HepG2 (cell line): Measurements from ENCODE around the gene ST6GALNAC6. TPM values are rescaled to one million over a fixed set of nuclear protein-coding genes. Genes with fewer than 3 reads are reported as not detected.

Experiments used
- ADNP ChIP-seq: sonication (generic); formaldehyde crosslinking; IDR thresholded peaks from 2 replicates; pipeline ENCODE4 v1.4.0; 2020; ENCODE audit warnings: missing genetic modification reagents
- AGO1 ChIP-seq: fragments of 200-400 bp; formaldehyde crosslinking; IDR thresholded peaks from 2 replicates; pipeline ENCODE4 v1.6.1; 2017; ENCODE audit warnings: mild to moderate bottlenecking, low read depth, low read length, moderate library complexity; ENCODE audit not compliant: poor library complexity, severe bottlenecking
- AKAP8 ChIP-seq: sonication (generic); formaldehyde crosslinking; IDR thresholded peaks from 2 replicates; pipeline ENCODE4 v1.5.1; 2020; ENCODE audit warnings: mild to moderate bottlenecking, missing genetic modification reagents
- CAMTA2 ChIP-seq: sonication (generic); formaldehyde crosslinking; IDR thresholded peaks from 2 replicates; pipeline ENCODE4 v1.4.0; 2020; ENCODE audit warnings: mild to moderate bottlenecking, missing genetic modification reagents, borderline replicate concordance
- EED ChIP-seq: sonication (generic); formaldehyde crosslinking; IDR thresholded peaks from 2 replicates; pipeline ENCODE4 v1.5.0; 2020; ENCODE audit warnings: mild to moderate bottlenecking, missing genetic modification reagents
- HIVEP1 ChIP-seq: sonication (generic); formaldehyde crosslinking; IDR thresholded peaks from 2 replicates; pipeline ENCODE4 v1.4.0; 2020; ENCODE audit warnings: mild to moderate bottlenecking, missing genetic modification reagents
- HOXA5 ChIP-seq: sonication (generic); formaldehyde crosslinking; IDR thresholded peaks from 2 replicates; pipeline ENCODE4 v1.4.0; 2020; ENCODE audit warnings: missing genetic modification reagents
- IRF1 ChIP-seq: sonication (generic); formaldehyde crosslinking; IDR thresholded peaks from 2 replicates; pipeline ENCODE4 v1.4.0; 2020; ENCODE audit warnings: low read depth, mild to moderate bottlenecking, missing genetic modification reagents
- KDM2A ChIP-seq: sonication (generic); formaldehyde crosslinking; IDR thresholded peaks from 2 replicates; pipeline ENCODE4 v1.4.0; 2020; ENCODE audit warnings: low read depth, missing genetic modification reagents, borderline replicate concordance
- KDM5B ChIP-seq: sonication (generic); formaldehyde crosslinking; IDR thresholded peaks from 2 replicates; pipeline ENCODE4 v1.4.0; 2020; ENCODE audit warnings: missing genetic modification reagents, mild to moderate bottlenecking, borderline replicate concordance
- PAF1 ChIP-seq: IDR thresholded peaks from 2 replicates; pipeline ENCODE4 v1.6.1; 2016; ENCODE audit warnings: missing genetic modification reagents, missing compliant biosample characterization
- SATB2 ChIP-seq: sonication (generic); formaldehyde crosslinking; IDR thresholded peaks from 2 replicates; pipeline ENCODE4 v1.5.0; 2020; ENCODE audit warnings: missing genetic modification reagents
- SOX13 ChIP-seq, 3 experiments: fragments of 450-650 bp in 1 of 3; sonication (generic) in 1 of 3; formaldehyde crosslinking in 1 of 3; IDR thresholded peaks in 2 of 3; conservative IDR thresholded peaks in 1 of 3; 2 replicates each; pipeline versions ENCODE4 v1.5.0 to v1.6.1; 2016 to 2020; ENCODE audit warnings: antibody characterized with exemption in 1 of 3, mild to moderate bottlenecking in 1 of 3, missing compliant biosample characterization in 1 of 3, missing genetic modification reagents in 1 of 3, moderate library complexity in 1 of 3
- SYNCRIP ChIP-seq: fragments of 200-400 bp; formaldehyde crosslinking; IDR thresholded peaks from 2 replicates; pipeline ENCODE4 v1.6.1; 2018; ENCODE audit warnings: mild to moderate bottlenecking, low read depth, low read length; ENCODE audit not compliant: insufficient read depth
- TEF ChIP-seq: sonication (generic); formaldehyde crosslinking; IDR thresholded peaks from 2 replicates; pipeline ENCODE4 v1.5.0; 2020; ENCODE audit warnings: missing genetic modification reagents
- THAP11 ChIP-seq: IDR thresholded peaks from 2 replicates; pipeline ENCODE4 v1.6.1; 2016; ENCODE audit warnings: missing biosample characterization, missing genetic modification reagents
- ZFP90 ChIP-seq: sonication (generic); formaldehyde crosslinking; IDR thresholded peaks from 2 replicates; pipeline ENCODE4 v1.8.0; 2022; ENCODE audit warnings: missing genetic modification reagents, mild to moderate bottlenecking, inconsistent platforms, borderline replicate concordance
- ZNF446 ChIP-seq: sonication (generic); formaldehyde crosslinking; IDR thresholded peaks from 2 replicates; pipeline ENCODE4 v1.5.0; 2020; ENCODE audit warnings: mild to moderate bottlenecking, missing genetic modification reagents
- ZNF501 ChIP-seq: sonication (generic); formaldehyde crosslinking; IDR thresholded peaks from 2 replicates; pipeline ENCODE4 v1.5.1; 2020; ENCODE audit warnings: mild to moderate bottlenecking, moderate library complexity, missing genetic modification reagents
- ZNF563 ChIP-seq: sonication (generic); formaldehyde crosslinking; IDR thresholded peaks from 2 replicates; pipeline ENCODE4 v1.8.0; 2022; ENCODE audit warnings: mild to moderate bottlenecking, moderate library complexity, missing genetic modification reagents
- ZNF646 ChIP-seq: sonication (generic); formaldehyde crosslinking; IDR thresholded peaks from 2 replicates; pipeline ENCODE4 v1.9.0; 2021; ENCODE audit warnings: mild to moderate bottlenecking, missing genetic modification reagents
- polyA plus RNA-seq, 8 experiments: library from polyadenylated mRNA; depleted of rRNA in 3 of 8; stranded (reverse) in 7 of 8; unstranded in 1 of 8; fragments of >200 nt; fragmentation: Illumina TruSeq in 4 of 8; extraction: Trizol in 4 of 8; gene quantifications; 2 replicates each; pipeline versions ENCODE4 v1.2.1 to v1.2.3, GENCODE V29; 2011 to 2016; ENCODE audit warnings: low read depth in 4 of 8, missing spikeins in 1 of 8, mixed read lengths in 1 of 8; ENCODE audit not compliant: insufficient read depth in 1 of 8
- total RNA-seq, 5 experiments: library from RNA; depleted of rRNA; stranded (reverse); fragments of >200 nt; fragmentation: Illumina TruSeq; extraction: Trizol; gene quantifications; 2 replicates each; pipeline ENCODE4 v1.2.3, GENCODE V29; 2016; ENCODE audit warnings: low read depth in 1 of 5

The ST6GALNAC6 gene
- total and polyA plus RNA-seq, 2 of the 13 experiments (the other 11 are each of a cell fraction or from before 2014, with no cell fraction given) = 18.5 to 65.4 TPM

- TF ChIP-seq AGO1 (peak; percentile 99), TEF (CRISPR knock-in tag) (no peak), ZNF446 (CRISPR knock-in tag) (peak; percentile 61; the same call in 1 of the 2 replicates), SOX13 (IDR thresholded peaks at IDR 0.05) (no peak), SOX13 (CRISPR knock-in tag; conservative IDR thresholded peaks at IDR 0.05 in 1 of 2, IDR thresholded peaks at IDR 0.05 in 1 of 2) (0 out of 4 replicates have a peak, but pooled peaks of 1 of the 2 experiments have one; percentile 11), KDM2A (CRISPR knock-in tag) (peak; percentile 86; the same call in 1 of the 2 replicates), HIVEP1 (no peak), AKAP8 (CRISPR knock-in tag) (peak; percentile 60; the same call in 1 of the 2 replicates), HOXA5 (CRISPR knock-in tag) (no peak), ADNP (CRISPR knock-in tag) (no peak), PAF1 (CRISPR knock-in tag) (no peak), ZNF563 (CRISPR knock-in tag) (peak; percentile 86), CAMTA2 (CRISPR knock-in tag) (no peak), ZNF501 (0 out of 2 replicates have a peak, but pooled peaks have one; percentile 10), KDM5B (CRISPR knock-in tag) (peak; percentile 74), IRF1 (no peak), SYNCRIP (no peak), SATB2 (0 out of 2 replicates have a peak, but pooled peaks have one; percentile 37), EED (CRISPR knock-in tag) (no peak), THAP11 (CRISPR knock-in tag) (peak; percentile 33; the same call in 1 of the 2 replicates), ZNF646 (CRISPR knock-in tag) (0 out of 2 replicates have a peak, but pooled peaks have one; percentile 34), ZFP90 (peak; percentile 62; the same call in 1 of the 2 replicates)
Measured at GRCh38 chr9:127930231-127931091, 31.1 kb upstream of the ST6GALNAC6 start, which contains the start of gene PIP5KL1 (continued).
